Measurements from ENCODE around the gene PRKCE.

PRKCE gene

GRCh38 chr2:45649462-45649857 lies 2.0 kb upstream of the PRKCE start:
- H3K4me3 ChIP-seq (replicated peaks in 1 of 2; ENCODE audit: low read depth in 2 of 2, low read length in 2 of 2): peak overlapping the region; percentile 80 to 91
- TF ChIP-seq, protein P1, sequence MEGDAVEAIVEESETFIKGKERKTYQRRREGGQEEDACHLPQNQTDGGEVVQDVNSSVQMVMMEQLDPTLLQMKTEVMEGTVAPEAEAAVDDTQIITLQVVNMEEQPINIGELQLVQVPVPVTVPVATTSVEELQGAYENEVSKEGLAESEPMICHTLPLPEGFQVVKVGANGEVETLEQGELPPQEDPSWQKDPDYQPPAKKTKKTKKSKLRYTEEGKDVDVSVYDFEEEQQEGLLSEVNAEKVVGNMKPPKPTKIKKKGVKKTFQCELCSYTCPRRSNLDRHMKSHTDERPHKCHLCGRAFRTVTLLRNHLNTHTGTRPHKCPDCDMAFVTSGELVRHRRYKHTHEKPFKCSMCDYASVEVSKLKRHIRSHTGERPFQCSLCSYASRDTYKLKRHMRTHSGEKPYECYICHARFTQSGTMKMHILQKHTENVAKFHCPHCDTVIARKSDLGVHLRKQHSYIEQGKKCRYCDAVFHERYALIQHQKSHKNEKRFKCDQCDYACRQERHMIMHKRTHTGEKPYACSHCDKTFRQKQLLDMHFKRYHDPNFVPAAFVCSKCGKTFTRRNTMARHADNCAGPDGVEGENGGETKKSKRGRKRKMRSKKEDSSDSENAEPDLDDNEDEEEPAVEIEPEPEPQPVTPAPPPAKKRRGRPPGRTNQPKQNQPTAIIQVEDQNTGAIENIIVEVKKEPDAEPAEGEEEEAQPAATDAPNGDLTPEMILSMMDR (IDR thresholded peaks at IDR 0.05; ENCODE audit: low read depth, low read length): no peak
- DNase-seq (ENCODE audit: low read depth in 2 of 2): peak; percentile 24 to 29

GRCh38 chr2:45649858-45650811 lies 1.3 kb upstream of the PRKCE start:
- peak overlapping the region; percentile 80 to 91 for H3K4me3 ChIP-seq (replicated peaks in 1 of 2; ENCODE audit: low read depth in 2 of 2, low read length in 2 of 2)
- TF ChIP-seq, protein P1 (IDR thresholded peaks at IDR 0.05; ENCODE audit: low read depth, low read length): no peak
- peak; percentile 56 to 67 for DNase-seq (ENCODE audit: low read depth in 2 of 2)

DNA sequence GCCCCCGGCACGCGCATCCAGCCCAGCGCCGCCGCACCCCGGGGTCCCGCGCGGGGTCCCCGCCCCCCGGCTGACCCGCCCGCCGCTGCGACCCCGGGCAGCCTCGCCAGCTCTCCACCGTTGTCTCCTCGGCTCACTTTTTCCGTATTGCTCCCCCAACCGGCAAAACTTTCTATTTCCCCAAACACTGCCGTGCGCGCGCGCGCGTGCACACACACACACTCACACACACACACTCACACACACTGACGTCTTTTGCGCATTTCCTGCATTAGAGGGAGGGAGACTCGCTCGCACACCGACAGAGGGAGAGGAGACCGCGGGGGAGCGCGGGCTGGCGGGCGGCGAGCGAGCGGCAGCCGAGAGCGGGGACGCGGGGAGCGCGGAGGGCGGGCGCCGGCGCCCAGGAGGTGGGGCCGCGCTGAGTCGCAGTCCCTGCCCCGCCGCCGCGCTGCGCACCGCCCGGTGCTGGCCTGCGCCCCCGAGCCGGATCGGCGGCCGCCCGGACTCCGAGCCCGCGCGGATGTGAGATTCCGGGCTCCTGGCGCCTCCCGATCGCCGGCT lies 542 bp upstream of the PRKCE start:
- peak; percentile 97 to 99 for DNase-seq (ENCODE audit: low read depth in 2 of 2)
- TF ChIP-seq, protein P1 (IDR thresholded peaks at IDR 0.05; ENCODE audit: low read depth, low read length): peak; percentile 42

GRCh38 chr2:45652090-45653031 lies 886 bp downstream of the PRKCE start:
- TF ChIP-seq, protein P1 (IDR thresholded peaks at IDR 0.05; ENCODE audit: low read depth, low read length): no peak
- H3K4me3 ChIP-seq (replicated peaks in 1 of 2; ENCODE audit: low read depth in 2 of 2, low read length in 2 of 2): peak overlapping the region; percentile 78 to 80
- DNase-seq (ENCODE audit: low read depth in 2 of 2): peak; percentile 55 to 68

More for the DNA sequence above, 542 bp upstream of the PRKCE start:
- H3K4me3 ChIP-seq (replicated peaks in 1 of 2; ENCODE audit: low read depth in 2 of 2, low read length in 2 of 2): peak overlapping the region; percentile 80 to 91

DNA sequence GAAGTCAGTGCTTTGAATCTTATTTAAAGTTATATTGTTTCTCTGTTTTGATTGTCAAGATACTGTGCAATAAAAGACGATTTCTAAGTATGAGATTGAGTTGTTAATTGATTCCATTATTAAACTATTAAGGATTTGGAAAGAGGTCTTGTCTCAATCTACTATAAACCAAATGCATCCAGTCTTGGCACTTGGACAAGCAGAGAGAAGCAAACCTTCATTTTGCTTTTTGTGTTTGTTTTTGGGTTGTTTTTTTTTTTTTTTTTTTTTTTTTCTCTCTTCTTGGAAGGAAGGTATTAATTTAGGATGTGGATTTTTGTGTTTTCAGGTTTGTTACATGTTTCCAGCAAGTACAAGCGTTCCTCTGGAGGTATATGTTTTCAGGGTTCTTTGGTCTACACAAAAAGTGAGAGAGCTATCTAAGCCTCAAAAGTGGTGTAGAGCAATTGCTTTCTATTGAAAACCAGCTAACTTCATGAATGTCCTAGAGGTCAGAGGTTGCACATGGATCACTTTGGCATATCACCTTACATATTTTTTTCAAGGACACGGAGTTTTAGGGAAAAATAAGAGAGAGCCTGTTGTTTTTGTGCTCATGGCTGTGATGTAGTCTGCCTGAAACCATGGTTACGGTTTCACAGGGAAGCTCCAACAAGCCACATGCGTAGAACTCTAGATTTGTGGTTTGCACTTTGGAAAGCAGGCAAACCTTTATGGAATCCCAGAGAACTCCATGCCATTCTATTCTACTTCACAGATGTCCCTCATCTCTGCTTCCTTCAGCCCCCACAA lies 1.8 kb downstream of the PRKCE start:
- peak in 1 of 2 donors; percentile 37 for DNase-seq (ENCODE audit: low read depth in 2 of 2)
- peak overlapping the region; percentile 78 to 80 for H3K4me3 ChIP-seq (replicated peaks in 1 of 2; ENCODE audit: low read depth in 2 of 2, low read length in 2 of 2)
- TF ChIP-seq, protein P1 (IDR thresholded peaks at IDR 0.05; ENCODE audit: low read depth, low read length): no peak
